ENCODE measurements around the gene GUCA2A.

The GUCA2A gene

DNA sequence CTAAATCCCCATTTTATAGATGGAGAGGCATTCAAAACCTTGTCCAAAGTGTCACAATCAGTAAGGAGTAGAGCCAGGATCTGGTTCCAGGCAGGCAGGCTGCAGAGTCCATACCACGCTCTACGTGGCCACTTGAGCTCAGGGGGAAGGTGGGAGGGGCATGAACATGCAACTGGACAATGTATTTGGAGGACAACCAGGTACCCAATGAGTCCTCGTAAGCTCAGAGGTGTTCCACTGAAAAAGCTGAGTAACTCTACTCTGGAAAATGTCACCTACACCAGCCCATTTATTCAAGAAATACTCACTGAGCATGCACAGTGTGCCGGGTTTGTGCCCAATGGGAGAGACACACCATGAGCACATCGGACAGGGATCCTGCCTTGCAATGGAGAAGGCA, 22.6 kb downstream of the GUCA2A start:
- no peak for TF ChIP-seq EZH2phosphoT487 (IDR thresholded peaks at IDR 0.05; ENCODE audit: borderline replicate concordance, low read length)
- TF ChIP-seq, protein P1, sequence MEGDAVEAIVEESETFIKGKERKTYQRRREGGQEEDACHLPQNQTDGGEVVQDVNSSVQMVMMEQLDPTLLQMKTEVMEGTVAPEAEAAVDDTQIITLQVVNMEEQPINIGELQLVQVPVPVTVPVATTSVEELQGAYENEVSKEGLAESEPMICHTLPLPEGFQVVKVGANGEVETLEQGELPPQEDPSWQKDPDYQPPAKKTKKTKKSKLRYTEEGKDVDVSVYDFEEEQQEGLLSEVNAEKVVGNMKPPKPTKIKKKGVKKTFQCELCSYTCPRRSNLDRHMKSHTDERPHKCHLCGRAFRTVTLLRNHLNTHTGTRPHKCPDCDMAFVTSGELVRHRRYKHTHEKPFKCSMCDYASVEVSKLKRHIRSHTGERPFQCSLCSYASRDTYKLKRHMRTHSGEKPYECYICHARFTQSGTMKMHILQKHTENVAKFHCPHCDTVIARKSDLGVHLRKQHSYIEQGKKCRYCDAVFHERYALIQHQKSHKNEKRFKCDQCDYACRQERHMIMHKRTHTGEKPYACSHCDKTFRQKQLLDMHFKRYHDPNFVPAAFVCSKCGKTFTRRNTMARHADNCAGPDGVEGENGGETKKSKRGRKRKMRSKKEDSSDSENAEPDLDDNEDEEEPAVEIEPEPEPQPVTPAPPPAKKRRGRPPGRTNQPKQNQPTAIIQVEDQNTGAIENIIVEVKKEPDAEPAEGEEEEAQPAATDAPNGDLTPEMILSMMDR (IDR thresholded peaks at IDR 0.05; ENCODE audit: low read depth, low read length, poor library complexity, severe bottlenecking), result no peak
- Histone ChIP-seq H3K4me2 (ENCODE audit: low read length) (no peak overlapping the region), H3K9me3 (ENCODE audit: control insufficient read depth, insufficient read depth, low read length) (no peaks in the 10 kb centered on the region), H3K27me3 (ENCODE audit: control insufficient read depth, low read length) (no peaks in the 10 kb centered on the region), H4K20me1 (ENCODE audit: control insufficient read depth, insufficient read depth, low read depth, low read length) (no peaks in the 10 kb centered on the region), H3K27ac (ENCODE audit: low read depth, low read length) (no peak overlapping the region), H3K9me2 (replicated peaks; ENCODE audit: control insufficient read depth, low read length) (no peaks in the 10 kb centered on the region), H3K79me2 (ENCODE audit: control insufficient read depth, low read length) (no peaks in the 10 kb centered on the region), H3K4me3 (ENCODE audit: low read length) (no peak overlapping the region), H3K36me3 (ENCODE audit: control insufficient read depth, low read length) (no peaks in the 10 kb centered on the region), H3F3A (ENCODE audit: control insufficient read depth, insufficient read depth) (no peaks in the 10 kb centered on the region), H3K4me1 (ENCODE audit: control insufficient read depth, low read length) (no peaks in the 10 kb centered on the region)

- Histone ChIP-seq H3F3A (ENCODE audit: control insufficient read depth, insufficient read depth) (no peaks in the 10 kb centered on the region), H3K4me3 (ENCODE audit: low read length) (no peak overlapping the region), H3K27me3 (ENCODE audit: control insufficient read depth, low read length) (no peaks in the 10 kb centered on the region), H3K4me2 (ENCODE audit: low read length) (no peak overlapping the region), H3K4me1 (ENCODE audit: control insufficient read depth, low read length) (no peaks in the 10 kb centered on the region), H3K9me2 (replicated peaks; ENCODE audit: control insufficient read depth, low read length) (no peaks in the 10 kb centered on the region), H3K79me2 (ENCODE audit: control insufficient read depth, low read length) (no peaks in the 10 kb centered on the region), H3K27ac (ENCODE audit: low read depth, low read length) (no peak overlapping the region), H4K20me1 (ENCODE audit: control insufficient read depth, insufficient read depth, low read depth, low read length) (no peaks in the 10 kb centered on the region), H3K36me3 (ENCODE audit: control insufficient read depth, low read length) (no peaks in the 10 kb centered on the region), H3K9me3 (ENCODE audit: control insufficient read depth, insufficient read depth, low read length) (no peaks in the 10 kb centered on the region)
- TF ChIP-seq, protein P1 (IDR thresholded peaks at IDR 0.05; ENCODE audit: low read depth, low read length, poor library complexity, severe bottlenecking), result no peak
- TF ChIP-seq EZH2phosphoT487 (IDR thresholded peaks at IDR 0.05; ENCODE audit: borderline replicate concordance, low read length), result no peak
Measured at GRCh38 chr1:42140191-42140590, 24.4 kb downstream of the GUCA2A start.

GRCh38 chr1:42139444-42139843, 25.1 kb downstream of the GUCA2A start:
- H3K4me3 ChIP-seq (ENCODE audit: low read length), result no peak overlapping the region
- H3K9me2 ChIP-seq (replicated peaks; ENCODE audit: control insufficient read depth, low read length), result no peaks in the 10 kb centered on the region
- no peak overlapping the region for H3K27ac ChIP-seq (ENCODE audit: low read depth, low read length)
- H3K27me3 ChIP-seq (ENCODE audit: control insufficient read depth, low read length), result no peaks in the 10 kb centered on the region
- no peaks in the 10 kb centered on the region for H3K4me1 ChIP-seq (ENCODE audit: control insufficient read depth, low read length)
- no peak overlapping the region for H3K4me2 ChIP-seq (ENCODE audit: low read length)
- H3K36me3 ChIP-seq (ENCODE audit: control insufficient read depth, low read length), result no peaks in the 10 kb centered on the region
- TF ChIP-seq, protein P1 (IDR thresholded peaks at IDR 0.05; ENCODE audit: low read depth, low read length, poor library complexity, severe bottlenecking), result no peak
- TF ChIP-seq EZH2phosphoT487 (IDR thresholded peaks at IDR 0.05; ENCODE audit: borderline replicate concordance, low read length), result no peak
- no peaks in the 10 kb centered on the region for H3K79me2 ChIP-seq (ENCODE audit: control insufficient read depth, low read length)
- no peaks in the 10 kb centered on the region for H3F3A ChIP-seq (ENCODE audit: control insufficient read depth, insufficient read depth)
- no peaks in the 10 kb centered on the region for H4K20me1 ChIP-seq (ENCODE audit: control insufficient read depth, insufficient read depth, low read depth, low read length)
- no peaks in the 10 kb centered on the region for H3K9me3 ChIP-seq (ENCODE audit: control insufficient read depth, insufficient read depth, low read length)

GRCh38 chr1:42138586-42138985, 26.0 kb downstream of the GUCA2A start:
- H3K79me2 ChIP-seq (ENCODE audit: control insufficient read depth, low read length), result no peaks in the 10 kb centered on the region
- no peaks in the 10 kb centered on the region for H4K20me1 ChIP-seq (ENCODE audit: control insufficient read depth, insufficient read depth, low read depth, low read length)
- H3K36me3 ChIP-seq (ENCODE audit: control insufficient read depth, low read length), result no peaks in the 10 kb centered on the region
- no peak overlapping the region for H3K4me3 ChIP-seq (ENCODE audit: low read length)
- no peak for TF ChIP-seq EZH2phosphoT487 (IDR thresholded peaks at IDR 0.05; ENCODE audit: borderline replicate concordance, low read length)
- TF ChIP-seq, protein P1 (IDR thresholded peaks at IDR 0.05; ENCODE audit: low read depth, low read length, poor library complexity, severe bottlenecking), result no peak
- H3K4me1 ChIP-seq (ENCODE audit: control insufficient read depth, low read length), result no peaks in the 10 kb centered on the region
- H3K9me3 ChIP-seq (ENCODE audit: control insufficient read depth, insufficient read depth, low read length), result no peaks in the 10 kb centered on the region
- no peaks in the 10 kb centered on the region for H3K27me3 ChIP-seq (ENCODE audit: control insufficient read depth, low read length)
- no peaks in the 10 kb centered on the region for H3K9me2 ChIP-seq (replicated peaks; ENCODE audit: control insufficient read depth, low read length)
- no peak overlapping the region for H3K27ac ChIP-seq (ENCODE audit: low read depth, low read length)
- no peaks in the 10 kb centered on the region for H3F3A ChIP-seq (ENCODE audit: control insufficient read depth, insufficient read depth)
- H3K4me2 ChIP-seq (ENCODE audit: low read length), result no peak overlapping the region
